Measurements from ENCODE around the gene FBP1.

FBP1 gene

DNA sequence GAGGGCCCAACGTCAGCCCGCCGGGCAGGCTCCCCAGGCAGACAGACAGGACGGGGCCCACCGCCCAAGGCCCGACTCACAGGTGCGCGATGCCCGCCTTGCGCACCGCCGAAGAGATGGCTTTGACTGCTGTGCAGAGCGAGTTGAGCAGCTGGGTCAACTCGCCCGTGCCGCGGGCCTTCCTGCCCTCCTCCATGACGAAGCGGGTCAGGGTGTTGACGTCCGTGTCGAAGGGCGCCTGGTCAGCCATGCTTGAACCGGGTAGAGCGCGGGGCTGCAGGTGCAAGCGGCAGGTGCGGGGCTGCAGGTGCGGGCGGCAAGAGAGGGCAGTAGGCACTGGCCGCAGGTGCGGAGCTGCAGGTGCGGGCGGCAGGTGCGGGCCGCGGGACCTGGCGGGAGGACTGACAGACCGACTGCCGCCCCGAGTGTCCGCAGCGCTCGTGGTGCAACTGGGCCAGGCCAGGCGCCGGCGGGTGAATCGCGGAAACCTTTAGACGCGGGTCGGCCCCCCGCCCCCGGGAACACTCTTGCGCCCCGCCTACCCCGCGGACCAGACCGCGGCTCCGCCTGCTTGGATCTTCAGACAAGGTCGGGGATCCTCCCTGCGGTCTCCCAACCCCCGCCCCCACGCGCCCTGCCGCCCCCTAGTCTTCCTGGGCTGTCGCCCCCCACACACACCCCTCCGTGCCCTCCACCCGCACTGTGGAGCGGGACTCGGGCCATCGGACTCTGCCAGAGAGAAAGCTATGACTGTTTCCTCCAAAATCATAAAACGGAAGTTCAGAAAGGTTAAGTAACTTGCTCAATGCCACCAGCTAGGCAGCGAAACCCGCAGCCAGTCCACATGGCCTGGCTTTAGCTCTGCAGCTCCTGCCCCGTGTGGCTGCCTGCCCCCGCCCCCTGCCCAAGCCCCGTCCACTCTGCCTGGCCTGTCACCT, at the start of gene FBP1:
TSS of gene FBP1 (minus strand) at position 458 of the 938 bp plus-strand sequence. CDS start at position 250, 208 bp downstream.
- Mint-ChIP-seq H3K4me3 (peak within 1 kb of the TSS; percentile 88), H3K27ac (no peak within 1 kb of the TSS), H3K27me3 (peaks cover 50% of the 10 kb centered on the region), H3K4me1 (peaks cover 18% of the 10 kb centered on the region), H3K9me3 (no peaks in the 10 kb centered on the region), H3K36me3 (no peaks in the 10 kb centered on the region)
- peak; percentile 69 for DNase-seq
- CTCF ChIA-PET = interaction anchor here (1.1 kb wide), 1 partner anchor 9 kb away, joined by 3 read pairs; no protein-coding TSS in a partner anchor

- Mint-ChIP-seq H3K27me3 (peaks cover 18% of the 10 kb centered on the region), H3K36me3 (no peaks in the 10 kb centered on the region), H3K4me3 (no peak overlapping the region), H3K4me1 (no peaks in the 10 kb centered on the region), H3K9me3 (no peaks in the 10 kb centered on the region), H3K27ac (no peak overlapping the region)
- CTCF ChIA-PET = no interaction called here
- no peak for DNase-seq
Measured at GRCh38 chr9:94687451-94687850, 48.1 kb upstream of the FBP1 start.

DNA sequence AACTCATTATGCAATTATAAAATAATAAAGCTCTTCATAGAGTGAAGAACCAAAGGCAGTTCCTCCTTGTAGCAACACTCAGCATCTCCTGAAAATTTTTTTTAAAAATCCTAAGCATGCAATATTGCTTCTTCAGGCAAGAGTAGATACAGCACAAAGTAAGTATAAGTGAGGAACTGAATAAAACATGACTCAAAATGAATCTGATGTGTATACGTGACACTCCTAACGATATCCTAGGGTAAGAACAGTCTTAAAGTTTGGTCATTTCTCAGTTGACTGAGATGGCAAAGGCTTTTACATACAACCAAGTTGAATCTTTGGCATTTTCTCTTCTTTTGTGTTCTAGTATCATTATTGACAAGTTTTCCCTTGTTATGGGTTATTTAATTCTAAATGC, 46.0 kb upstream of the FBP1 start:
- Mint-ChIP-seq H3K36me3 (no peaks in the 10 kb centered on the region), H3K4me3 (no peak overlapping the region), H3K4me1 (no peaks in the 10 kb centered on the region), H3K27me3 (peaks cover 14% of the 10 kb centered on the region), H3K9me3 (no peaks in the 10 kb centered on the region), H3K27ac (no peak overlapping the region)
- CTCF ChIA-PET = no interaction called here
- no peak for DNase-seq

DNA sequence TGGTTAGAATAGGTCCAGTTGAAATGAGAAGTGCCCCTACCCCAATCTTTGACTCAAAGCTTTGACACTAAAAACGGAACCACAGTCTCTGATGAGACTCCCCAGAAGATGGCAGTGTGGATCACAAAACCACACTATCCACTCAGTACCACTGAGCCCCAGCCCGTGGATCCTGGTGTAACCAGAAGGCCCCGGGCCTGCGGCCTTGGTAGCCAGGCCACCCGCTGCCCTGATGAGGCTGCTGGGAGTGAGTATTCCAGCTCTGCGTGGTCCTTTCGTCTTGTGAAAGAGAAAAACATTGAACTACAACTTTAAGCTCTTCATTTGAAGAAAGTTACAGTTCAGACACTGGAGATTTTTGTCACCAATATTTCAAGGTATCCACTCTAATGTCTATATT, 42.2 kb upstream of the FBP1 start:
- CTCF ChIA-PET = interaction anchor here (0.6 to 4.3 kb wide), 32 partner anchors 9 to 1536 kb away, joined by 3 to 164 read pairs (median 4); partner anchors contain the start of gene AOPEP
- Mint-ChIP-seq H3K27ac (no peak overlapping the region), H3K36me3 (no peaks in the 10 kb centered on the region), H3K4me1 (no peaks in the 10 kb centered on the region), H3K9me3 (no peaks in the 10 kb centered on the region), H3K4me3 (no peak overlapping the region), H3K27me3 (peaks cover 28% of the 10 kb centered on the region)
- DNase-seq = peak; percentile 69

DNA sequence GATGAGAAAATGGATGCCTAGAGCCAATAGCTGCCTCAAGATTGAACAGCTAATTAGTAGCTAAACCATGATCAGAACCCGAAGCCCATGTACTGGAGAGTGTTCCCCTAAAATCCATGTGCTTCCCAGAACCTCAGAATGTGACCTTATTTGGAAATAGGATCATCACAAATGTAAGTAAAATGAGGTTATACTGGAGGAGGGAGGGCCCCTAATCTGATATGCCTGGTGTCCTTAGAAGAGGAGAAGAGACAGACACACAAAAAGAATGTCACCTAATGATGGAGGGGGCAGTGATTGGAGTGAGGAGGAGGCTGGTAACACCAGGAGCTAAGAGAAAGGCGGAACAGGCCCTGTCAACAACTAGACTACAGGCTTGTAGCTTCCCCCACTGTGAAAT, 41.3 kb upstream of the FBP1 start:
- H3K27ac Mint-ChIP-seq = no peak overlapping the region
- H3K4me3 Mint-ChIP-seq = no peak overlapping the region
- no peak for DNase-seq
- no peaks in the 10 kb centered on the region for H3K36me3 Mint-ChIP-seq
- H3K4me1 Mint-ChIP-seq = no peaks in the 10 kb centered on the region
- H3K27me3 Mint-ChIP-seq = peaks cover 33% of the 10 kb centered on the region
- CTCF ChIA-PET = interaction anchor here (0.7 to 4.3 kb wide), 22 partner anchors 9 to 588 kb away, joined by 3 to 164 read pairs (median 6); no protein-coding TSS in a partner anchor
- no peaks in the 10 kb centered on the region for H3K9me3 Mint-ChIP-seq

DNA sequence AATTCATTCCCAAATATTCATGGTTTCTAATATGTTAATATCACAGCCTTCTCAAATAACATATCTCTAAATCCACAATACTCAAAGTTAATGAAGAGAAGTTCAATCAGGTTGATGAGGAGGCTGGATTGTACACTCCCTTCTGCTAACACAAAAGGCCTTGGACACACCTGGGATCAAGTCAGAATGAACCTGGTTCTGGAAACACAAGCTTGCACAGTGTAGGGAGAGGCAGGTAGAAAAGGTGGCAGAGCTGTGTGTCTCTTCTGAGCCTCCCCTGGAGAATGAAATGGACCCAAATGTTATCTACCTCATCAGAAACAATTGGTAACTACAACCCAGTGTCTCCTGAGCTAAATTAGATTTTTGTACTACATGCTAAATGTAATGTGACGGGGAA, 40.7 kb upstream of the FBP1 start:
- DNase-seq = no peak
- Mint-ChIP-seq H3K9me3 (no peaks in the 10 kb centered on the region), H3K4me3 (no peak overlapping the region), H3K27me3 (peaks cover 33% of the 10 kb centered on the region), H3K27ac (no peak overlapping the region), H3K4me1 (no peaks in the 10 kb centered on the region), H3K36me3 (no peaks in the 10 kb centered on the region)
- CTCF ChIA-PET = interaction anchor here (0.8 to 4.3 kb wide), 7 partner anchors 11 to 488 kb away, joined by 3 to 164 read pairs (median 12); no protein-coding TSS in a partner anchor

DNA sequence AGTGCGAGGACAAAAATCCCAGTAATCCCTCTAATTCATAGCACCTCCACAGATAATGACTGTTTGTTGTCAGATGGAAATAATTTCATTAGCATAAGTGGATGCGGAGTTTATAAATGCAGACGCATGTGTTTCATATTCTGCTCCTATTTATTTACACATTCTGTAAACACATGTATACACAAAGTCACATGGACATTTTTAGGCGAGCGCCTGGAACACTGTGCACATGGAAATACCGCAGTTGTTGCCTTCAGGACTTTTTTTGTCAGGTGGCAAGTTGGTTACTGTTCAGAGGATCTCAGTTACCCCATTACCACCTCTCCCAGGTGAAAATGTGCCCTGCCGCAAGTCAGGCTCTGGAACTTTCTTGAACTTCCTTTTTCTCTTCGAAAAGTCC, 40.3 kb upstream of the FBP1 start:
- no peaks in the 10 kb centered on the region for H3K36me3 Mint-ChIP-seq
- no peaks in the 10 kb centered on the region for H3K4me1 Mint-ChIP-seq
- no peaks in the 10 kb centered on the region for H3K9me3 Mint-ChIP-seq
- H3K27me3 Mint-ChIP-seq = peaks cover 33% of the 10 kb centered on the region
- no peak overlapping the region for H3K4me3 Mint-ChIP-seq
- no peak overlapping the region for H3K27ac Mint-ChIP-seq
- CTCF ChIA-PET = interaction anchor here (2.6 to 4.3 kb wide), 4 partner anchors 11 to 488 kb away, joined by 10 to 164 read pairs (median 22); no protein-coding TSS in a partner anchor
- DNase-seq = no peak

DNA sequence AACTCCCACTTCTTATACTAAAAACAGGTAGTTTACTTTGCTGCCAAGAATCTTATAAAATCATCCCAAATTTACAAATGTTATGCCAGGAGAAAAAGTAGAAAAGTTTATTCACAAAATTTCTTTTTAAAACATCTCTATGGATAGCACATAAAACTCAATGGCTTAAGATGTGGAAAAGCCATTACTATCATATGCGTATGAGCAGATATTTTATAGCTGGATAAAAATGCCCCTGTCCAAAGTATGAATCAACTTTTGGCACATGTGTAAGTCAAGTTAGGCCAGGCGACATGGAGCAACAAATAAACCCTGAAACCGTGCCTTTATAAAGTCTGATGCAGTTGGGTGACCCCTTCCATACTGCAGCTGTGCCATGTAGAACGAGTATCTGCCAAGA, 38.6 kb upstream of the FBP1 start:
- H3K27me3 Mint-ChIP-seq = peaks cover 33% of the 10 kb centered on the region
- no peak for DNase-seq
- no peaks in the 10 kb centered on the region for H3K9me3 Mint-ChIP-seq
- CTCF ChIA-PET = interaction anchor here (1.8 to 1.9 kb wide), 2 partner anchors 450 to 454 kb away, joined by 5 to 6 read pairs; no protein-coding TSS in a partner anchor
- no peak overlapping the region for H3K27ac Mint-ChIP-seq
- no peak overlapping the region for H3K4me3 Mint-ChIP-seq
- no peaks in the 10 kb centered on the region for H3K4me1 Mint-ChIP-seq
- H3K36me3 Mint-ChIP-seq = no peaks in the 10 kb centered on the region

DNA sequence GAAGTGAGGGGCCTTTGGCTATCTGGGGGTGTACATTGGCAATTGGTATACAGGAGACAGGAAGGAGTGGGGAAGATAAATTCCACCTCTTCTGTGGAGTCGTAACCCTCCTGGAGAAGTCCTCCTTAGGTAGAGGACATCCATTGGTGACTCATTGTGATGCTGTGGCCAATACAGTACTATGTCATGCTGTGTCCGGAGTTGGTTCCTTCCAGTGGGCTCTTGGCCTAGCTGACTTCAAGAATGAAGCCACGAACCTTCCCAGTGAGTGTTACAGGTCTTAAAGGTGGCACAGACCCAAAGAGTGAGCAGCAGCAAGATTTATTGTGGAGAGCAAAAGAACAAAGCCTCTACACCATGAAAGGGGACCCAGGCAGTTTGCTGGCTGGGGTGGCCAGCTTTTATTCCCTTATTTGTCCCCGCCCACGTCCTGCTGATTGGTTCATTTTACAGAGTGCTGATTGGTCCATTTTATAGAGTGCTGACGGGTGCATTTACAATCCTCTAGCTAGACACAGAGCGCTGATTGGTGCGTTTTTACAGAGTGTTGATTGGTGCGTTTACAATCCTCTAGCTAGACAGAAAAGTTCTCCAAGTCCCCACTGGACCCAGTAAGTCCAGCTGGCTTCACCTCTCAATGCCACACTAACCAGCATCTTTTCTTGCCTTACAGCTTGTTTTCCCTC, 37.3 kb upstream of the FBP1 start:
- Mint-ChIP-seq H3K4me3 (no peak overlapping the region), H3K27ac (no peak overlapping the region), H3K27me3 (peaks cover 32% of the 10 kb centered on the region), H3K9me3 (no peaks in the 10 kb centered on the region), H3K36me3 (no peaks in the 10 kb centered on the region), H3K4me1 (no peaks in the 10 kb centered on the region)
- CTCF ChIA-PET = interaction anchor here (1.9 kb wide), 1 partner anchor 455 kb away, joined by 5 read pairs; no protein-coding TSS in a partner anchor
- no peak for DNase-seq

DNA sequence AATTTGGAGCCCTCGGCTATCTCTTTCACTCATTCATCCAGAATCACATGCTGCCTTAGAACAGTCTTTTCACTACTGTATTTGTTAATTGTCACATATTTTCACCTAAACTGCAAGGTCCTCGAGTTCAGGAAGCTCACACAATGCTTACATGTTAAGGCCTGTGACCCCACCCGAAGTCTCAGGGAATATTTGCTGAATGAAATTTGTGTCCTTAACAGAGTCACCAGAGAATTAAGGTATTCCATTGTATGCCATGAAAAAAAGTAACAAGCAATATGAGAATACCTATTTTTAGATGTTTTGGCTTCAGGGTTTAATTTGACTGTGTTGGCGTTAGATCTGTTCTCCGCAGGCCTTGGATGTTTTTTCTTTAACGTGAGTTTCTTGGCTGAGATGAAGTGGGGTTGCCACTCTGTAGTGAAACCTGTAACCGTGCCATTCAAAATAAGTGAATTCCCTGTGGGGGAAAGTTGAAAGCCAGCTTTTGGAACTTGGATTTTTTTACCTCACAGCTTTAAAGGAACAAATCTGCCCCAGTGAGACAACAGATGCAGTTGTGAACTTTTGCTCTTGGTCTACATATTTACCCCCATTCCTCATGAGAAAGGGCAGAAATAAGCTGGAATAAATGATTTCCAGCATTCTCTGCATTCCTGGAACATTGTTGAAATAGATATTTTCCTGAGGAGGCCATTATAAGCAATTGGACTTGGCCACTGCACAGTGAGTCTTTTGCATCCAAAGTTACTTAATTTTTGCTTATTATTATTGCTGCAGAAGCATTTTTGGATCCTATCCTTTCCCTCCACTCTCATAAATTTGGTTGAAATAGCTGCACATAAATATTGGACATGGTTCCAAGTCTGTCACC, 35.9 kb upstream of the FBP1 start:
- peaks cover 33% of the 10 kb centered on the region for H3K27me3 Mint-ChIP-seq
- H3K27ac Mint-ChIP-seq = no peak overlapping the region
- peaks cover 5% of the 10 kb centered on the region for H3K4me1 Mint-ChIP-seq
- H3K36me3 Mint-ChIP-seq = no peaks in the 10 kb centered on the region
- DNase-seq = no peak
- CTCF ChIA-PET = interaction anchor here (0.6 to 1.4 kb wide), 2 partner anchors 11 to 453 kb away, joined by 3 to 4 read pairs; no protein-coding TSS in a partner anchor
- no peak overlapping the region for H3K4me3 Mint-ChIP-seq
- H3K9me3 Mint-ChIP-seq = no peaks in the 10 kb centered on the region

DNA sequence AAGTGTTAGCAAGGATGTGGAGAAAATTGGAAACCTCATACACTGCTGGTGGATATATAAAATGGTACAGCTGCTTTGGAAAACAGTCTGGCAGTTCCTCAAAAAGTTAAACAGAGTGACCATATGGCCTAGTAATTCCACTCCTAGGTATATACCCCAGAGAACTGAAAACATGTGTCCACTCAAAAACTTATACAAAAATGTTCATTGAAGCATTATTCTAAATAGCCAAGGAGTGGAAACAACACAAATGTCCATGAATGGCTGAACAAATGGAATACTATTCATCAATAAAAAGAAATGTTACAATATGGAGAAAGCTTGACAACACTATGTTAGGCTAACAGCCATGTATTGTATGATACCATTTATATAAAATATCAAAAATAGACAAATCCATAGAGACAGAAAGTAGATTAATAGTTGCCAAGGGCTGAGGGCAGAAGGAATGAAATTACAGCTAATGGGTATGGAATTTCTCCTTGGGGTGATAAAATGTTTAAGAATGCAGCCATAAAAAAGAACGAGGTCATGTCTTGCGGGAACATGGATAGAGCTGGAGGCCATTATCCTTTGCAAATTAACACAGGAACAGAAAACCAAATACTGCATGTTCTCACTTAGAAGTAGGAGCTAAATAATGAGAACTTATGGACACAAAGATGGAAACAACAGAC, 33.6 kb upstream of the FBP1 start:
- Mint-ChIP-seq H3K27me3 (peaks cover 16% of the 10 kb centered on the region), H3K27ac (no peak overlapping the region), H3K9me3 (no peaks in the 10 kb centered on the region), H3K4me3 (no peak overlapping the region), H3K36me3 (no peaks in the 10 kb centered on the region), H3K4me1 (peaks cover 17% of the 10 kb centered on the region)
- CTCF ChIA-PET = interaction anchor here (1.4 to 1.5 kb wide), 2 partner anchors 8 to 455 kb away, joined by 3 to 9 read pairs; no protein-coding TSS in a partner anchor
- DNase-seq = no peak

DNA sequence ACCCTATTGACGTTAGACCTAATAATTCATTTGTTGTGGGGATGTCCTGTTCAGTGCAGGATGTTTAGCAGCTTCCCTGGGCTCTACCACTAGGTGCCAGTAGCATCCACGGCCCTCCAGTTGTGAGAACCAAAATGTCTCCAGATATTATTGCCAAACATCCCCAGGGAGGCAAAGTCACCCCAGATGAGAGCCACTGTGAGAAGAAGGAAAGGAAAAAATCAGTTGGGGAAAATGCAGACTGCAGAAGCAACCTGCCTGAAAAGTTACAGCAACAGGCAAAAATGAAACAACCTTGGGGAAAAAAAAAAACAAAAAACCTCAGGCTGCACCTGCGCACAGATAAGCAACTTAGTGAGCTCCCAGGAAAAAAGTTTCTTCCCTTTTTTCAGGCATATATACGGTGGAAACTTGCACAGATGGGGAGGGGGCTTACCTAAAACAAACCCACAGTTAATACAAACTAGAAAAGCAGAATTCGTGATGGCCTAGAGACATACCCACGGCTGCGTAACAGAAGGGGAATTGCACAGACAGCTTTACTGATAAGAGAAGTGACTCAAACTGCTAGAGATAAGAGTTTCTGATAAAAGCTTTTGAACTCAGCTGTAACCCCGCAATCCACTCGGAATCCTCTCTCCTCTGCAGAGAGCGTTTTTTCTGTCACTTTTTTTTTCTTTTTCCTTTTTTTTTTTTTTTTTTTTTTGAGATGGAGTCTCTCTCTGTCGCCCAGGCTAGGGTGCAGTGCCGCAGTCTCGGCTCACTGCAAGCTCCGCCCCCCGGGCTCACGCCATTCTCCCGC, 29.8 kb upstream of the FBP1 start:
- Mint-ChIP-seq H3K27ac (peak overlapping the region; percentile 77), H3K4me1 (peaks cover 17% of the 10 kb centered on the region), H3K9me3 (no peaks in the 10 kb centered on the region), H3K27me3 (peaks cover 17% of the 10 kb centered on the region), H3K4me3 (peak overlapping the region; percentile 77), H3K36me3 (no peaks in the 10 kb centered on the region)
- CTCF ChIA-PET = interaction anchor here (1.0 to 4.0 kb wide), 11 partner anchors 11 to 499 kb away, joined by 3 to 27 read pairs (median 4); no protein-coding TSS in a partner anchor
- peak; percentile 67 for DNase-seq

Measured in activated naive CD4-positive, alpha-beta T cell treated with anti-CD3 and anti-CD28 coated beads, Interleukin-2, amount 10 ng/mL, durations not matched to agents 7 days and 5 days (primary cell).